Activated CD4-positive, alpha-beta T cell treated with anti-CD3 and anti-CD28 coated beads, Interleukin-2, amount 10 ng/mL, durations not matched to agents 24 days and 14 days (primary cell): ENCODE data around the gene OR10H2. TPM values are rescaled to one million over a fixed set of nuclear protein-coding genes. Genes with fewer than 3 reads are reported as not detected.
"Not testable (repeated sequence)": the region's sequence is repeated elsewhere in the genome, so short reads cannot be mapped to it uniquely, and the experiment has no call there.

Source experiments
- DNase-seq: peaks from one replicate; pipeline ENCODE4 v3.0.0; 2022
- H3K27ac Mint-ChIP-seq: one replicate; pipeline ENCODE4 v1.8.0; 2022; ENCODE audit warnings: mild to moderate bottlenecking, mixed read lengths
- H3K27me3 Mint-ChIP-seq: one replicate; pipeline ENCODE4 v1.8.0; 2022; ENCODE audit warnings: mixed read lengths
- H3K36me3 Mint-ChIP-seq: one replicate; pipeline ENCODE4 v1.8.0; 2022; ENCODE audit warnings: low read depth, mild to moderate bottlenecking, mixed read lengths
- H3K4me1 Mint-ChIP-seq: one replicate; pipeline ENCODE4 v1.8.0; 2021; ENCODE audit warnings: mixed read lengths
- H3K4me3 Mint-ChIP-seq: one replicate; pipeline ENCODE4 v1.8.0; 2022; ENCODE audit warnings: mild to moderate bottlenecking, moderate library complexity, mixed read lengths
- H3K9me3 Mint-ChIP-seq: one replicate; pipeline ENCODE4 v1.8.0; 2021; ENCODE audit warnings: mixed read lengths
- intact Hi-C: fragments of 100-400 bp; cut with micrococcal nuclease; formaldehyde crosslinking; loops from one replicate; pipeline ENCODE4 v1.15.1; 2023
- total RNA-seq: library from RNA; stranded (reverse); gene quantifications from 2 replicates; pipeline ENCODE4 v1.2.3, GENCODE V29; 2022

The OR10H2 gene, protein sequence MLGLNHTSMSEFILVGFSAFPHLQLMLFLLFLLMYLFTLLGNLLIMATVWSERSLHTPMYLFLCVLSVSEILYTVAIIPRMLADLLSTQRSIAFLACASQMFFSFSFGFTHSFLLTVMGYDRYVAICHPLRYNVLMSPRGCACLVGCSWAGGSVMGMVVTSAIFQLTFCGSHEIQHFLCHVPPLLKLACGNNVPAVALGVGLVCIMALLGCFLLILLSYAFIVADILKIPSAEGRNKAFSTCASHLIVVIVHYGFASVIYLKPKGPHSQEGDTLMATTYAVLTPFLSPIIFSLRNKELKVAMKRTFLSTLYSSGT
- total RNA-seq: not detected in 2 replicates

DNA sequence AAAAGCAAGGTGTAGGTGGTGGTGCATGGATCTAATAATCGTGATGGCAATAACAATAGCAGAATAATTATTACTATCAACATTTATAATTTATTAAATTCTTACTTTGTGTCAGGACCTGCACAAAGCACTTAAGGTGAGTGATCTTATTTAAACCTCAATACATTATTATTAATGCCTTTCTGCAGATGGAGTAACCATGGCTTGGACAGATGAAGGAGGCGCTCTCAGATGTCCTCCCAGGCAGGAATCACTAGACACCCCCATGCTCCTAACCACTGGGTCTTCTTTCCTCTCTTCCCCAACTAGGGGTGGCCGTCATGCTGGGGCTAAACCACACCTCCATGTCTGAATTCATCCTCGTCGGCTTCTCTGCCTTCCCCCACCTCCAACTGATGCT lies at the start of gene OR10H2:
OR10H2 (plus strand) TSS at position 301 of the 400 bp plus-strand sequence; CDS start at position 321, 20 bp downstream.
- no peak for DNase-seq
- intact Hi-C loops: no loop called here
- no peak within 1 kb of the TSS for H3K27ac Mint-ChIP-seq
- no peak within 1 kb of the TSS for H3K4me3 Mint-ChIP-seq
- H3K9me3 Mint-ChIP-seq: no peaks in the 10 kb centered on the region
- H3K36me3 Mint-ChIP-seq: no peaks in the 10 kb centered on the region
- peaks cover 9% of the 10 kb centered on the region for H3K27me3 Mint-ChIP-seq
- no peaks in the 10 kb centered on the region for H3K4me1 Mint-ChIP-seq

DNA sequence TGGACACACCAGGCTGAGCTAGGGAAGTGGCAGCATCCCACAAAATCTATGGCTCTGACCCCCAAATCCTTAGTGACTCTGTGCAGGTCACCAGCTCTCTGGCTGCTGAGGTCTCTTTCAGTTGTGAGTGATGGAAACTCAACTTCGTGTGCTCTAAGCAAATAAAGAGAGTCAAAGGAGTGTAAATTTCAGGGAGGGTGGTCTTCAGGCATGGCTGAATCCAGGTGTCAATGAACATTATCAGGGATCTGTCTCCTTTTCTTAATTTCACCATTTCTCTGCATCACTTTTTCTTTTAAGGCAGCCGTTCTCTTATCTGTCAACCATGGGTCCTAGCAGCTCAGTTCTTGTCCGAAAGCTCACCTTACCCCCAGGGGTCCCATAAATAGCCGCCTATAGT lies 48.7 kb upstream of the OR10H2 start:
- peaks cover 8% of the 10 kb centered on the region for H3K9me3 Mint-ChIP-seq
- intact Hi-C loops: no loop called here
- H3K4me3 Mint-ChIP-seq: no peak overlapping the region
- no peaks in the 10 kb centered on the region for H3K36me3 Mint-ChIP-seq
- H3K27ac Mint-ChIP-seq: no peak overlapping the region
- no peaks in the 10 kb centered on the region for H3K27me3 Mint-ChIP-seq
- no peak for DNase-seq
- no peaks in the 10 kb centered on the region for H3K4me1 Mint-ChIP-seq

DNA sequence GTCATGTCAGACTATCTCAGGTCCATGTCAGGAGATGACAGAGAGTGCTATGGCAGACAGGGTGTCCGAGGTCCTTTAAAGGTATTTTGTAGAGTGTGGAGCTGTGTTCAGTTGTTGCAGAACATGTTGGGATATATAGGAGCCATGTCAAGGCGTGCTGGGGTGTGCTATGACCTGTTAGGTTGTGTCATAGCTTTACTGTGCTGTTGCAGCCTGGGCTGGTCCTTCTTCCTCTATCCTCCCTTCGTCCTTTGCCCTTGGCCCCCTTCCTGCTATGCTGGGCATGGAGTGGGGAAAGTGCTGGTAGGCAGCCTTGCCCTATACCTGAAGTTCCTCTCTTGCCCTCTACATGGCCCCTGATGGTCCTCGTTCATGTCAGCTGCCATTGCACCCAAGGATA lies 48.0 kb upstream of the OR10H2 start:
- DNase-seq, H3K9me3 Mint-ChIP-seq, H3K4me3 Mint-ChIP-seq, H3K27me3 Mint-ChIP-seq, H3K27ac Mint-ChIP-seq, H3K4me1 Mint-ChIP-seq, H3K36me3 Mint-ChIP-seq, intact Hi-C loops: not testable (repeated sequence)

DNA sequence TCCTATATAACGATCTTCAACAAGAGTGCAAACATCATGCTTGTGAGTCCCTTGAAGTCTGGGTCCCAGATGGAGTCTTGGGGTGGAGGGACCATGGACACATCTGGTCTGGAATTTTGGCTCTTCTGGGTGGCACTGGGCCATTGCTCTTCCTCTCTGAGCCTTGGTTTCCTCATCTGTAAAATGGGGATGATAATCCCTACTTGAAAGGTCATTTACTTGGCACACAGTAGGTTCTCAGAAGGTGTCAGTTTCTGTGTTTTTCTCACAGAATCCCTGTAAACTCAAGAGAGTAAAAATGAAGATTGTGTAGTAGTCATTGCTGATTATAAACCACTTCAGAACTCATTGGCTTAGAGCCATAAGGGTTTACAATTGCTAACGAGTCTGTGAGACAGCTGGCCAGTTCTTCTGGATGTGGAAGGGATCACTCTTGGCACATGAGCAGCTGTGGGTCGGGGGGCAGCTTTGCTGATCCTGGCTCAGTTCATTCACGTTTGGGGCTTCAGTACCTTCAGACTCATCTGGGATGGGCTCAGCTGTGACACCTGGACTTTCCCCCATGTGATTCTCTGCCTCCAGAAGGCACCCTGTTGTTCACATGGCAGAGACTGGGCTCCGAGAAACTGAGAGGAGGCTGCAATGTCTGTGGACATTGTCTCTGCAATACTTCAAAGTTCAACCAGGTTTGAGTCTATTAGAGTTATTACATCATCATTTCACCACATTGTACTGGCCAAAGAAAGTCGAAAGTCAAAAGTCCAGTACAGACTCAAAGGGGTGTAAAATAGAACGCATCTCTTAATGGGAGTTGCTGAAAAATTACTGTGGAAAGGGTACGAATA lies 47.1 kb upstream of the OR10H2 start:
- Mint-ChIP-seq H3K4me1 (no peaks in the 10 kb centered on the region), H3K9me3 (peaks cover 8% of the 10 kb centered on the region), H3K4me3 (no peak overlapping the region), H3K27ac (no peak overlapping the region), H3K27me3 (no peaks in the 10 kb centered on the region), H3K36me3 (no peaks in the 10 kb centered on the region)
- intact Hi-C loops: no loop called here
- DNase-seq: peak; percentile 42

DNA sequence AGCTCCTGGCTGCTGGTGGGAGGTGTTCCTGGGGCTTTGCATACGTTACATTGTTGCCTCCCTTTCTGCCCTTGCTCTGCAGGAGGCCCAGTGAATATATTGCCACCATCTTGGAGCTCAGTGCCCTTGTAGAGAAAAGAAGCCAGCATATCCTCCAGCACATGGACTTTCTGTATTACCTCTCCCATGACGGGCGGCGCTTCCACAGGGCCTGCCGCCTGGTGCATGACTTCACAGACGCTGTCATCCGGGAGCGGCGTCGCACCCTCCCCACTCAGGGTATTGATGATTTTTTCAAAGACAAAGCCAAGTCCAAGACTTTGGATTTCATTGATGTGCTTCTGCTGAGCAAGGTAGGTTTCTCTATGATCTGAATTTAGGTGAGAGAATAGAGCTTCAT lies 44.4 kb upstream of the OR10H2 start:
- H3K4me3 Mint-ChIP-seq: no peak overlapping the region
- no peak overlapping the region for H3K27ac Mint-ChIP-seq
- intact Hi-C loops: no loop called here
- H3K36me3 Mint-ChIP-seq: no peaks in the 10 kb centered on the region
- DNase-seq: peak; percentile 34
- H3K9me3 Mint-ChIP-seq: no peaks in the 10 kb centered on the region
- no peaks in the 10 kb centered on the region for H3K27me3 Mint-ChIP-seq
- no peaks in the 10 kb centered on the region for H3K4me1 Mint-ChIP-seq

DNA sequence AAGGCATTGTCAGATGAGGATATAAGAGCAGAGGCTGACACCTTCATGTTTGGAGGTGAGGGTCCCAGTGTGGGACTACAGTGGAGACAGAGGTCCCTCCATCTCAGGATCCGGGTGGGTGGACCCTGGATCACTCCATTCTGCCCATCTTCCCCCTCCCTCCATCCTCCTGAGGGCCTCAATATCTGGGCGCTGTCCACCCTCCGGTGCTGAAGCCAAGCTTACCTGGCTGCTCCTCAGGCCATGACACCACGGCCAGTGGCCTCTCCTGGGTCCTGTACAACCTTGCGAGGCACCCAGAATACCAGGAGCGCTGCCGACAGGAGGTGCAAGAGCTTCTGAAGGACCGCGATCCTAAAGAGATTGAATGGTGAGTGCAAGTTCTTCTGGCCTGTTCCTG lies 43.0 kb upstream of the OR10H2 start:
- DNase-seq: peak; percentile 66

DNA sequence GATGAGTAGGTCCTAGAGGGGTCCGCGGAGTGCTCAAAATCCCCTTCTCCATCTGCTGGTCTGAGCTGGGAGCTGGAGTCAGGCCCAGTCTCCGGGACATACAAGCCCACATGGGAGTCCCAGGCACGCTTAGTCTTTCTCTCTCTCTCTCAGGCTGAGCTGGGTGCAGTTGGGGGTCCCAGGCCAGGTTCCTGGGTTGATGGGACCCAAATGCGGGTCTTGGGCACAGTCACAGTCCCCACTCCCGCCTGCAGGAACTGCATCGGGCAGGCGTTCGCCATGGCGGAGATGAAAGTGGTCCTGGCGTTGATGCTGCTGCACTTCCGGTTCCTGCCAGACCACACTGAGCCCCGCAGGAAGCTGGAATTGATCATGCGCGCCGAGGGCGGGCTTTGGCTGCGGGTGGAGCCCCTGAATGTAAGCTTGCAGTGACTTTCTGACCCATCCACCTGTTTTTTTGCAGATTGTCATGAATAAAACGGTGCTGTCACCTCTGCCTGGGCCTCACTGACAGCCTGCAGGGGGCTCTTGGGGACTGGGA lies 31.1 kb upstream of the OR10H2 start:
- peaks cover 5% of the 10 kb centered on the region for H3K9me3 Mint-ChIP-seq
- H3K27ac Mint-ChIP-seq: no peak overlapping the region
- no peaks in the 10 kb centered on the region for H3K4me1 Mint-ChIP-seq
- peaks cover 7% of the 10 kb centered on the region for H3K27me3 Mint-ChIP-seq
- H3K4me3 Mint-ChIP-seq: no peak overlapping the region
- peak; percentile 28 for DNase-seq
- intact Hi-C loops: no loop called here
- no peaks in the 10 kb centered on the region for H3K36me3 Mint-ChIP-seq

More for the DNA sequence above, 43.0 kb upstream of the OR10H2 start:
- no peaks in the 10 kb centered on the region for H3K27me3 Mint-ChIP-seq
- H3K27ac Mint-ChIP-seq: no peak overlapping the region
- no peaks in the 10 kb centered on the region for H3K36me3 Mint-ChIP-seq
- H3K4me3 Mint-ChIP-seq: no peak overlapping the region
- intact Hi-C loops: no loop called here
- H3K4me1 Mint-ChIP-seq: no peaks in the 10 kb centered on the region
- H3K9me3 Mint-ChIP-seq: no peaks in the 10 kb centered on the region

DNA sequence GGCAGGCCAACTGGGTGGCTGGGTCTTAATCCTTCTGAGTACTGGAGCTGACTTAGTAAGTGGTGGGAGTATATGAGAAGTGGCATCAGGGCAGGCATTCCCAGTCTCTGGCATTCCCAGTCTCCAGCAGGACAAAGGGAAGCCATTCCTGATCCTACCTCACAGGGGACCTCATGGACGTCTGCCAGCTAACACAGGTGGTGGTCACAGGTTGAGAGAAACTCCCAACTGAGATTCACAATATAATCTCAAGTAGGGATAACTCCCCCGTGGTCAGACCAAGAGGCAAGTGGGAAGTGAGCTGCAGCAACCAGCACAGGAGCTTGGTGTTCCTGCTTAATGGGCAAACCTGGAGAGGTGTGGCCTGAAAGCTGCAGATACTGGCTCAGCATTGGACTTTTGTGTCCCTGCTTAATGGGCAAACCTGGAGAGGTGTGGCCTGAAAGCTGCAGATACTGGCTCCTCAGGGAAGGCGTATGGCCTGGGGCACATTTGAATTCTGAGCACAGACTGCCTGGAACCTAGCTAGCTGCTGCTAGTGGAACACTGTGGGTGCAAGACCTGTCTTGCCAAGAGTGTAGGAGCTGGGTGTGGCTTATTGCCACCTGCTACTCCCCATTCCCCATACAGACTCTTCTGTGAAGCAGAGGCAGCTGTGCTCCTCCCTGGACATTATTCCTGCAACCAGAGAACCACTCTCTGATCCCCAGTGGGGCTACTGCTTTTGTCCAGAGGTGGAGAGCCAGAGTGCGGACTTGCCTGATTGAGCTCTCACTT lies 25.9 kb upstream of the OR10H2 start:
- no peaks in the 10 kb centered on the region for H3K9me3 Mint-ChIP-seq
- H3K4me3 Mint-ChIP-seq: no peak overlapping the region
- H3K36me3 Mint-ChIP-seq: no peaks in the 10 kb centered on the region
- H3K4me1 Mint-ChIP-seq: no peaks in the 10 kb centered on the region
- H3K27ac Mint-ChIP-seq: no peak overlapping the region
- peaks cover 9% of the 10 kb centered on the region for H3K27me3 Mint-ChIP-seq
- intact Hi-C loops: no loop called here
- peak; percentile 41 for DNase-seq

DNA sequence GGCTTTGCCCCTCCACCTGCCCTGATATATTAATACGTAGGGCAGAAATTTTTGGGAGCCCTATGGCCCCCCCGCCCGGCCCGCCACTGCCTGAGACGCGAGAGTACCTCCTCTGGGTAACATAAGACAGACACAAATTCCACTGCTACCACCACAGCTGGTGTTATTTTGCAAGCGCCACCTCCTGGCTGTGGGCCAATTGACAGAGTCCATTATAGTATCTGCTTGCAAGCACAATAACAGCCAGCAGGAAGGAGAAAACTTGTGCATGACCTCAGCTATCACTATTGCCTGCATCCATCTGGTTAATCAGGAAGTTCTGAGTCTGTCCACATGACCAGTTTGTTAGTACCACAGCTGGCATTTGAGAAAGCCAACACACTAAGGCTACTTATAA lies 25.3 kb upstream of the OR10H2 start:
- H3K9me3 Mint-ChIP-seq: no peaks in the 10 kb centered on the region
- H3K27me3 Mint-ChIP-seq: peaks cover 9% of the 10 kb centered on the region
- no peaks in the 10 kb centered on the region for H3K4me1 Mint-ChIP-seq
- intact Hi-C loops: no loop called here
- H3K4me3 Mint-ChIP-seq: no peak overlapping the region
- H3K36me3 Mint-ChIP-seq: no peaks in the 10 kb centered on the region
- H3K27ac Mint-ChIP-seq: no peak overlapping the region
- peak; percentile 65 for DNase-seq

DNA sequence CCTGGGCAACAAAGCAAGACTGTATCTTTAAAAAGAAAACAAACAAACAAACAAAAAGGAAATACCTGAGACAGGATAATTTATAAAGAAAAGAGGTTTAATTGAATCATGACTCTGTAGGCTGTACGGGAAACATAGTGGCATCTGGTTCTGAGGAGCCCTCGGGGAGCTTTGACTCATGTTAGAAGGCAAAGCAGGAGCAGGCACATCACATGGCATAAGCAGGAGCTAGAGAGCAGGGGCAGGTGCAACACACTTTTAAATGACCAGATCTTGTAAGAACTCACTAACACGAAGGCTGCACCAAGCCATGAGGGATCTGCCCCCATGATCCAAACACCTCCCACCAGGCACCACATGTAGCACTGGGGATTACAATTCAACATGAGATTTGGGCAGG lies 13.2 kb upstream of the OR10H2 start:
- no peaks in the 10 kb centered on the region for H3K27me3 Mint-ChIP-seq
- DNase-seq: peak; percentile 41
- H3K4me1 Mint-ChIP-seq: no peaks in the 10 kb centered on the region
- intact Hi-C loops: no loop called here
- H3K27ac Mint-ChIP-seq: no peak overlapping the region
- H3K9me3 Mint-ChIP-seq: no peaks in the 10 kb centered on the region
- H3K36me3 Mint-ChIP-seq: no peaks in the 10 kb centered on the region
- H3K4me3 Mint-ChIP-seq: no peak overlapping the region

DNA sequence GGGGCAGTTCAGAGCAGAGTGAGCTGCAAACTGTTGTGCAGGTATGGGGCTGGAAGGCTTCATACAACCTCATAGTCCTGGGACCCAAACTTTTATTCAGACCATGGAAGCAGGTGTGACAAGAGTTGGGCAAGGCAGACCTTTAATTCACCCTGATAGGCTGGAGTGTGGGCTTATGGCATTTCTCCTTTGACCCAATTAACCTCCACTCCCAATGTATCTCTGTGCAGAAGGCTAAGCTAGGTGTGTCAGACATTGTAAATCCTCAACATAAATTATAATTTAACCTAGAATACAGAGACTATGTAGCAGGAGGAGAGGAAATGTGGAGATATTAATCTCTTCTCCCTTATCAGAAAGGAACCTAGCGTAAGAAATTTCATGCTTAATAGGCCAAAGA lies 12.2 kb upstream of the OR10H2 start:
- no peaks in the 10 kb centered on the region for H3K4me1 Mint-ChIP-seq
- no peak overlapping the region for H3K4me3 Mint-ChIP-seq
- intact Hi-C loops: no loop called here
- H3K36me3 Mint-ChIP-seq: no peaks in the 10 kb centered on the region
- DNase-seq: no peak
- no peaks in the 10 kb centered on the region for H3K9me3 Mint-ChIP-seq
- H3K27me3 Mint-ChIP-seq: no peaks in the 10 kb centered on the region
- H3K27ac Mint-ChIP-seq: no peak overlapping the region

DNA sequence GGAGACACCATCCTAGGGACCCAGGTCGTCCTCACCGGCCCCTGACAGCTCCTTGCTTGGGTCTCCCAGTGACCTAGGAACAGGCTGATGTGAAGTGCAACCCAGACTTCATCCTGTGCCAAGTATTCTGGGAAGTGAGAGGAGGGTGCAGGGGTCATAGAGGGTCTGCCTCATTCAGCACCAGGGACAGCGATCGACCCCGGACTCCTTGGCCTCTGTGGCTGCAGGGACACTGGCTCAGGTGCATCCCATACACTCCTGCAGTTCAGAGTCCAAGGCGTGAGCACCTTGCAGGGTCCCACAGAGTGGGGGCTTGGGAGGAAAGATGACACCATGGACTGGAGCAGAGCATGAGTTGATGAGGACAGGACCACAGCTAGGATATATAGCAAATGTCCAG lies 10.0 kb upstream of the OR10H2 start:
- Mint-ChIP-seq H3K27me3 (peaks cover 8% of the 10 kb centered on the region), H3K9me3 (no peaks in the 10 kb centered on the region), H3K36me3 (no peaks in the 10 kb centered on the region), H3K4me1 (no peaks in the 10 kb centered on the region), H3K4me3 (no peak overlapping the region), H3K27ac (no peak overlapping the region)
- no peak for DNase-seq
- intact Hi-C loops: no loop called here

DNA sequence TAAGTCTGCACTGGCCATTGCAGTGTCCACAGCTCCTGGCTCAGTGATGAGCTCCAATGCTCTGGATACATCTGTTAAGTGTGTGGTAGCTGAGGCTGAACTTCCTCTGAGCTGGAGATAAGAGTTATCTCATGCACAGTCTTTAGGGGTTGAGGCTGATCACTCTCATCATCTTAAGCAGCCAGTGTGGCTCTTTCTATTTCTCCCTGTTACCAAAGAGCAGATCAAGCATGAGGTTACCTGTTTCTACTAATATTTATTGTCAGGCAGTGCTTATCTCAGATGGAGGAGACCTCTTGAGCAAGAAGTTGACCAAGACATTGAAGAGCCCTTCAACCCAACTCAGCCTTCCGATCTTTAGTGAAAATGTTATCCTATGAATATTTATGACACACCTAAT lies 6.6 kb upstream of the OR10H2 start:
- Mint-ChIP-seq H3K27me3 (peaks cover 16% of the 10 kb centered on the region), H3K4me3 (no peak overlapping the region), H3K9me3 (no peaks in the 10 kb centered on the region), H3K36me3 (no peaks in the 10 kb centered on the region), H3K27ac (no peak overlapping the region), H3K4me1 (no peaks in the 10 kb centered on the region)
- DNase-seq: no peak
- intact Hi-C loops: no loop called here

DNA sequence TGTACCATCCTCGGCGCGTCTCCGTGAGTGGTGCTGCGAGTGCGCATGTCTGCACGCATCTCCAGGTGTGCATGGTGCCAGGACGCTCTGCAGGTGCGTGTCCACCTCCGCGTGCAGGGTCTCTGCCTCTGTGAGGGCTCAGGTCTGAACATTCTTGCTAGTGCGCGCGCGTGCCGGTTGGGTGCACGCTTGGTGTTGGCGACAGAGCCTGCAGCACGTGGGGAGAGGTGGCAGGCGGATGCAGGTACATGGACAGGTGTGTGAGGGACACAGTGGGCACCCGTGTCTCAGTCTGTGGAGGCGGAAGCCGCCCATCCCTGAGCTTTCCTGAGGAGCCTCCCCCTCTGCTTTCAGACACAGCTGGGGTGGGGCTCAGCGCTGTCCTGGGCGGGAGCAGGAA lies 4.9 kb upstream of the OR10H2 start:
- peak; percentile 52 for DNase-seq
- Mint-ChIP-seq H3K27ac (no peak overlapping the region), H3K36me3 (no peaks in the 10 kb centered on the region), H3K4me3 (no peak overlapping the region), H3K4me1 (no peaks in the 10 kb centered on the region), H3K9me3 (no peaks in the 10 kb centered on the region), H3K27me3 (peaks cover 17% of the 10 kb centered on the region)
- intact Hi-C loops: no loop called here
